ENCODE data around the gene PGAP6. TPM values are rescaled to one million over a fixed set of nuclear protein-coding genes. Genes with fewer than 3 reads are reported as not detected.
"Not testable (repeated sequence)": the region's sequence is repeated elsewhere in the genome, so short reads cannot be mapped to it uniquely, and the experiment has no call there.

The PGAP6 gene
- total RNA-seq, 4 donors from 2014 or later: 13.8 to 30.0 (median 19.4) TPM

- no peak for DNase-seq (ENCODE audit: low spot score in 2 of 2)
- intact Hi-C loops (cut with DNase I; ENCODE audit: low total_unique reads): no loop called here
- WGBS, 2 donors: 46 to 62% methylated on average over 5 of the region's 5 CpGs
- H3K4me3 ChIP-seq (ENCODE audit: low read depth, poor library complexity, severe bottlenecking): no peak overlapping the region
- no peak for TF ChIP-seq POLR2A (IDR thresholded peaks at IDR 0.05)
- no peak for TF ChIP-seq CTCF (IDR thresholded peaks at IDR 0.05)
These were observed 42.1 kb downstream of the PGAP6 start for GRCh38 chr16:339680-340079.

DNA sequence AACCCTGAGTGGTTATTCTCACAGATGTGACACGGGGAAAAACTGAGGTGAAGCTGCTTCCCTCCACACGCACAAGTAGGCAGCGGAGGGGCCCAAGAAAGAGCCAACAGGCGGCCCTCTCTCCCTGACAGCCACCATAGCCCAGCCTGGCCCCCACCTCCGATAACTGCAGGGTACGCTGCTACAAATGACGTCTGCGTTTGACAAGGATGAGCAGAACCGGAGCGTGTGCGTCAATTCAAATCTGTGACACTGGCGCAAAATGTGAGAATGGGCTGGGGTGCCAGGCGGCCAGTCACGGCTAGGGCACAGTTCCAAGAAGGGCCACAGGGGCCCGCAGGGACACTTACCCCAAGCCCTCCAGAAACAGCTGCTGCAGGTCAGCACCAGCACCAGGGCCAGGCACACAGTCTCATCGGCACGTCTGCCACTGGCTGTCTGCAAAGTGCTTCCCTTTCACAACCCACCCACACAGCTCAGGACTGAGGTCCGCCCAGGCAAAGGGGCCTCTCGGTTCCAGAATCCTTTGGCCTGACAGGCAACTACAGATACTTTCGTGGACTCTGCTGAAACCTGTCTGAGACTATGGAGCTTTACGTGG, 43.7 kb downstream of the PGAP6 start:
- no peak for DNase-seq (ENCODE audit: low spot score in 2 of 2)
- TF ChIP-seq CTCF (IDR thresholded peaks at IDR 0.05) (no peak), POLR2A (IDR thresholded peaks at IDR 0.05) (no peak)
- intact Hi-C loops (cut with DNase I; ENCODE audit: low total_unique reads): no loop called here
- no peak overlapping the region for H3K4me3 ChIP-seq (ENCODE audit: low read depth, poor library complexity, severe bottlenecking)
- WGBS, 2 donors: 82 to 84% methylated on average over 19 to 21 of the region's 21 CpGs

DNA sequence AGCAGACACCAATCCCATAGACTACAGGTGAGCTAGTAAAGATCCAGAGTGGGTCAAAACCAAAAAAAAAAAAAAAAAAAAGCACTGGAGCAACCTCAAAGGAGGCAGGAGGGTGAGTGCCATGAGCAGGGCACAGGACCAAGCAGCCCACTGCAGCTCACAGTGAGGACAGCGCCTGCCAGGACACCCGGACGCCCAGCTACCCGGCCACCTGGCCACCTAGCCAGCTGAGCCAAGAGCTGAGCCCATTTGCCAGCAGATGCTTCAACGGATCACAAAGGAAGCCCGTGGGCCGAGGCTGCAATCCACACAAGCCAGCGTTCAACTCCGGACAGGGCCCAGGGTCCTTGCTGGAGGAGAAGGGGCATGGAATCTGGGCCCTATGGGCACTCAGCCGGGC, 44.3 kb downstream of the PGAP6 start:
- intact Hi-C loops (cut with DNase I; ENCODE audit: low total_unique reads): no loop called here
- no peak overlapping the region for H3K4me3 ChIP-seq (ENCODE audit: low read depth, poor library complexity, severe bottlenecking)
- DNase-seq (ENCODE audit: low spot score in 2 of 2): no peak
- TF ChIP-seq CTCF (IDR thresholded peaks at IDR 0.05) (no peak), POLR2A (IDR thresholded peaks at IDR 0.05) (no peak)
- 73 to 86% methylated on average over 10 of the region's 10 CpGs for WGBS, 2 donors

DNA sequence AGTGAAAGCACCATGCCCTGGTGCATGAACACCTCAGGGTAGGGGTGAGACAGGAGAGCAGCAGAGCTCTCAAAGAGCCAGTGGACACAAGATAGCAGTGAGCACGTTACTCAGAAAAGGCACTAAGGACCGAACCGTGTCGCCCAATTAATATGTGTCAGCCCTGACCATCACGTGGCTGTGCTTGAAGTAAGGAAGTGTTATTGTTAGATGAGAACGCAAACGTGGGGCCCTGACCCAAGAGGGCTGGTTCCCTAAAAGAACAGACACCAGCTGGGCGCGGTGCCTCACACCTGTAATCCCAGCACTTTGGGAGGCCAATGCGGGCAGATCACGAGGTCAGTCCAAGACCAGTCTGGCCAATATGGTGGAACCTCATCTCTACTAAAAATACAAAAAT, 45.5 kb downstream of the PGAP6 start:
- intact Hi-C loops (cut with DNase I; ENCODE audit: low total_unique reads): no loop called here
- WGBS, 2 donors: 81 to 88% methylated on average over 11 of the region's 11 CpGs
- no peak overlapping the region for H3K4me3 ChIP-seq (ENCODE audit: low read depth, poor library complexity, severe bottlenecking)
- TF ChIP-seq CTCF (IDR thresholded peaks at IDR 0.05) (no peak), POLR2A (IDR thresholded peaks at IDR 0.05) (no peak)
- DNase-seq (ENCODE audit: low spot score in 2 of 2): no peak

DNA sequence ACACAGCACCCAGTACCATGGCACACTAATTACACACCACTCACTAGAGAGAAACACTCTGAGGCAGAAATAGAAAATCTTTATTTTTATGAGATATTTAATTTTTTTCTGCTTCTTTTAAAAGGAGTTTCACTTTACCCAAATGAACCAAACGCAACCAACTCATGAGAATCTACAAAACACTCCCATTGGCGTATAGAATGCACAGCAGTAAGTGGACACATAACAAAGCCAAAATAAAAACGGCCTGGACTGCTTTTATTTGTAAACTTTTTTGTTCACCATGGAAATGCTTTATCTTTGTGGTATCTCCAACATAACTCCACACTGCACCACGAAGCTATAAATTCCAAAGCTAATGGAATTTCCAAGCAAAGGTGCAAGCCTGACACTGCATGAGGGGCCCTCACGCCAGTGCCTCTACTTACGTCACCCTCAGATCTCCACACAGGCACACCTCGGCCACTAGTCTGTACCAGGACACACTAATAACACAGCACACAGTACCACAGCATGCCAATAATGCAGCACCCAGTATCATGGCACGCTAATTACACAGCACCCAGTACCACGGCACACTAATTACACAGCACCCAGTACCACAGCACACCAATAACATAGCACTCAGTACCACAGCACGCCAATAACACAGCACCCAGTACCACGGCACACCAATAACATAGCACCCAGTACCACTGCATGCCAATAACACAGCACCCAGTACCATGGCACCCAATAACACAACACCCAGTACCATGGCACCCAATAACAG, 46.7 kb downstream of the PGAP6 start:
- intact Hi-C loops (cut with DNase I; ENCODE audit: low total_unique reads); H3K4me3 ChIP-seq (ENCODE audit: low read depth, poor library complexity, severe bottlenecking); DNase-seq (ENCODE audit: low spot score in 2 of 2): not testable (repeated sequence)
- WGBS, 2 donors: 87 to 88% methylated on average over 11 of the region's 11 CpGs

DNA sequence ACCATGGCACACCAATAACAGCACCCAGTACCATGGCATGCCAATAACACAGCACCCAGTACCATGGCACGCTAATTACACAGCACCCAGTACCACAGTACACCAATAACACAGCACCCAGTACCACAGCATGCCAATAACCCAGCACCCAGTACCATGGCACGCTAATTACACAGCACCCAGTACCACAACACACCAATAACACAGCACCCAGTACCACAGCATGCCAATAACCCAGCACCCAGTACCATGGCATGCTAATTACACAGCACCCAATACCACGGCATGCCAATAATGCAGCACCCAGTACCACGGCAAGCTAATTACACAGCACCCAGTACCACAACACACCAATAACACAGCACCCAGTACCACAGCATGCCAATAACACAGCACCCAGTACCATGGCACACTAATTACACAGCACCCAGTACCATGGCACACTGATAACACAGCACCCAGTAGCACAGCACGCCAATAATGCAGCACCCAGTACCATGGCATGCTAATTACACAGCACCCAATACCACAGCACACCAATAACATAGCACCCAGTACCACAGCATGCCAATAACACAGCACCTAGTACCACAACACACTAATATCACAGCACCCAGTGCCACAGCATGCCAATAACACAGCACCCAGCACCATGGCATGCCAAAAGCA, 47.5 kb downstream of the PGAP6 start:
- DNase-seq (ENCODE audit: low spot score in 2 of 2); H3K4me3 ChIP-seq (ENCODE audit: low read depth, poor library complexity, severe bottlenecking); intact Hi-C loops (cut with DNase I; ENCODE audit: low total_unique reads): not testable (repeated sequence)
- 86 to 98% methylated on average over 5 of the region's 5 CpGs for WGBS, 2 donors

Measured in lower leg skin (tissue), 4 donors.